Activated T-cell treated with anti-CD3 and anti-CD28 coated beads for 48 hours (primary cell): ENCODE results near the gene GGT6.
A peak's percentile ranks its signal among the peaks of the same experiment; 100 is the strongest.

Experiments used
- DNase-seq: peaks from one replicate; pipeline ENCODE4 v3.0.0-alpha.2; 2020; ENCODE audit warnings: low read depth

Gene GGT6

DNA sequence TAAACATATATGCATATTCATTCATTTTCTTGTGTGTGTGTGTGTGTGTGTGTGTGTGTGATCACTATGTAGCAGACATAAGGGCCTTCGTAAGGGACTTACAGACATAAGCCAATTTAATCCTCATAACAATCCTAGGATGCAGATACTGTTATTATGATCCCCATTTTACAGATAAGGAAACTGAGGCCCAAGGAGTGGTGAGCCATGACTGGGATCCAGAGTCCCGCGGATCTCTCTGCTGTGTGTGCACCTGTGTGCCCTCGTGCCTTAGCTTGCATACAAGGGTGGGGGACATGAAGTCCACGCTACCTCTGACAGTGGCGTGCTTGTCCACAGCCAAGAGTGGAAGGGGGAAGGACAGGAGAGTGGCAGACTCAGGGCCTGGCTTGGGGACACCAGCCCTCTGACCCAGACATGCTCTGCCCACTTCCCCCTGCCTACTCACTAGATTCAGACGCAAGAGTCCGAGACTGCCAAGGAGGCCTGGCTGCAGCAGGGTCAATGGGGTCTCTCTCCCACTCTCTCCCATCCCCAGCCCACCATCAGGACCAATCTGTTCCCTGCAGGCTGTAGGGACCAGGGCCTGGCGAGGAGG, 14.2 kb upstream of the GGT6 start:
- DNase-seq: no peak

DNA sequence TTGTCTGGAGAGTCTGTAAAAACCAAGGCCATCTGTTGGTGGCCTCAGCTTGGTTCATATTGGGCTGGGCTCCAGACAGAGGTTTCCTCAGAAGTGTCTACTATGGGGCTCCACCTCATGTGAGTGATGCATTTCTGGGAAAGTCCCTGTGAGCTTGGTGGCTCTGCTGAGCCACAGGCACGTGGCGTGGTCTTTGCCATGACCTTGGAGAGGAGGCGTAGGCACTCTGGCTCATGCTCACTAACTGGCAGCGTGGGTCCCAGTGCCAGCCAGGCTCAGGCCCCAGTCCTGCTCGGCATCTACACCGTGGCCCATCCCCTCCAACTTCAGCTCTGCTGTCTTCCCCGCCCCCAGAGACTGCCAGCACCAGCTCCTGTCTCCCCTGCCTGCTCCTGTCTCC, 13.3 kb upstream of the GGT6 start:
- peak; percentile 69 for DNase-seq

DNA sequence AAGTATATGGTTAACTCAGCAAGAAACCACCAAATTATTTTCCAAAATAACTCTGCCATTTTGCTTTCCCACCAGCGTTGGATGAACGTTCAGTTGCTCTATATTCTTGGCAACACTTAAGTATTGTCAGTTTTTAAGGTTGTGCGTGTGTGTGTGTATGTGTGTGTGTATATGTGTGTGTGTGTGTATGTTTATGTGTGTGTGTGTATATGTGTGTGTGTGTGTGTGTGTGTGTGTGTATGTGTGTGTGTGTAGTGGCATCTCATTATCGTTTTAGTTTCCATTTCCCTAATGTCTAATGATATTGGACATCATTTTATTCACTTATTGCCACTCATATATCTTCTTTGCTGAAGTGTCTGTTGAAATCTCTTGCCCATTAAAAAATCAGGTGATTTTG, 12.7 kb upstream of the GGT6 start:
- no peak for DNase-seq

DNA sequence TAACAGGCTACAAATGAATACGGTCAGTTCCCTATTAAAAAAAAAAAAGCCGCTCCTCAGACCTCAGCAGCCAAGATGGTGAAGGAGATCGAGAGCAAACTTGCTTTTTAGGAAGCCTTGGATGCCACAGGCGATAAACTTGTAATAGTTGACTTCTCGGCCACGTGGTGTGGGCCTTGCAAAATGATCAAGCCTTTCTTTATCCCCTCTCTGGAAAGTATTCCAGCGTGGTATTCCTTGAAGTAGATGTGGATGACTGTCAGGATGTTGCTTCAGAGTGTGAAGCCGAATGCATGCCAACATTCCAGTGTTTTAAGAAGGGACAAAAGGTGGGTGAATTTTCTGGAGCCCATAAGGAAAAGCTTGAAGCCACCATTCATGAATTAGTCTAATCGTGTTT, 11.8 kb upstream of the GGT6 start:
- no peak for DNase-seq

DNA sequence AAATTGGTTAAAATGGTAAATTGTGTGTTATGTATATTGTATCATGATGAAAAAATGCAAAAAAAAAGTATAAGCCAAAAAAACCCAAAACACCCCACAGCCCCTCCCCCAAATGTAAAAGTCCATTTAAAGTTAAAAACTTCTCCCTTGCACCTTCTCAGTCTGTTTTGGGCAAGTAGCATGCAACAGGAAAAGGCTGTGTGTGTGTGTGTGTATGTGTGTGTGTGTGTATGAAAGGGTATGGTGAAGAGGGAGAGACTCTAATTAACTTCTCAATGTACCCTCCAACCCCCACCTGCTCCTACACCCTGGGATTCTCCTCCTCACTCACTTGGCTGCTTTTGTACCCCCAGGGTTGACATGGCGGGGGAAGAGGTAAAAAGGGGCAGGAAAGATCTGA, 9.2 kb upstream of the GGT6 start:
- no peak for DNase-seq

DNA sequence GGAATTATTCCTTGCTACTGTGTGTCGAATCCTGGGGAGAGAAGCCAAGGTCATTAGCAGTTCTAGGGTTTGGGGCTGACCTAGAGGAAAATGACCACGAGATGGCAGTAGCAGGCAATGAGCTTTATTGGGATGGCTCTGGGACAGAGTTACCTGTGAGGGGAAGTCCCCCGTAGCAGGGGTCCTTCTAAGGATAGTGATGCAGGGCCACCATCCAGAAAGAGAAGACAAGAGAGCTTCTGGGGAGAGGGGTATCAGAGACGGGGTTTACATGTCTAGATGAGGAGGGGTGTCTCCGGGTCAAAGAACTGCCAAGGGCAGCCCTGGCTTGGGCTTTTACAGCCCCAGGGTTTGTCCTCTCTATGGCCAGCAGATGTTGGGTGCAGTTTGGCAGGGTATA, 6.4 kb upstream of the GGT6 start:
- peak; percentile 28 for DNase-seq

DNA sequence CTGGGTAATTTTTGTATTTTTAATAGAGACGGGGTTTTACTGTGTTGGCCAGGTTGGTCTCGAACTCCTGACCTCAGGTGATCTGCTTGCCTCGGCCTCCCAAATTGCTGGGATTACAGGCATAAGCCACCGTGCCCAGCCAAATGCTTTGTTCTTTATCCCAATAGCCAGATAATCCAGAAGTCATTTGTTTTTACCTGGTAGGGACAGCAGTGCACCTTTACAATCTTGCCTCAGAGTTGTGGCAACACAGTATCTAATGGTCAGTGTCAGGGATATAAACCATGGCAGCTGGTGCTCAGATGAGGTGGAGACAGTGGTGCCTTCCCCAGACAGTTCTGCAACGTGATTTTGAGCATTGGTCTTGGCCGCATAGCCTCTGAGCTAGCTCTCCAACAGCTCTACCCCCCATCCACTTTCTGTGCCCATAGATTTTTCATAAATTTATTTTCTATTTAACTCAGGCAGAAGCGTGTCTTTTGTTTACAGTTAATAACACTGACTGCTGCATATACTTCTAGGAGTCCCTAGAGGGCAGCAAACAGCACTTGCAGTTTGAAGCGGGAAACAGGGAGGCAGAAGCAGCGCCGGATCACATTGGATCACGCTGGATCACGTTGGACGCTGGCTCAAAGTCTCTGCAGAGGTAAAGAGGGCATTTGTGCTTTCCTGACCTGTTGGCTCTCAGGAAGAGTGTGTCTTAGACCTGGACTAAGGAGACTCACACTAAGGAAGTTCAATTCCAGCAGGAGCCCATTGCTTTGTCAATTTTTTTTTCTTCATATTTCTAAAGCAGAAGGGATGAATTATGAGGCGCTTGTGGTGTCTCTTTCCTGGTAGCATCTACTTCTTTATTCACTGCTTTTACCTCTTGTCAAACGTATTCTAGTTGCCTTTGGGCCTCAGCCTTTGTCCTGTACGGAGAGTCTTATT, 5.1 kb upstream of the GGT6 start:
- peak; percentile 34 for DNase-seq

DNA sequence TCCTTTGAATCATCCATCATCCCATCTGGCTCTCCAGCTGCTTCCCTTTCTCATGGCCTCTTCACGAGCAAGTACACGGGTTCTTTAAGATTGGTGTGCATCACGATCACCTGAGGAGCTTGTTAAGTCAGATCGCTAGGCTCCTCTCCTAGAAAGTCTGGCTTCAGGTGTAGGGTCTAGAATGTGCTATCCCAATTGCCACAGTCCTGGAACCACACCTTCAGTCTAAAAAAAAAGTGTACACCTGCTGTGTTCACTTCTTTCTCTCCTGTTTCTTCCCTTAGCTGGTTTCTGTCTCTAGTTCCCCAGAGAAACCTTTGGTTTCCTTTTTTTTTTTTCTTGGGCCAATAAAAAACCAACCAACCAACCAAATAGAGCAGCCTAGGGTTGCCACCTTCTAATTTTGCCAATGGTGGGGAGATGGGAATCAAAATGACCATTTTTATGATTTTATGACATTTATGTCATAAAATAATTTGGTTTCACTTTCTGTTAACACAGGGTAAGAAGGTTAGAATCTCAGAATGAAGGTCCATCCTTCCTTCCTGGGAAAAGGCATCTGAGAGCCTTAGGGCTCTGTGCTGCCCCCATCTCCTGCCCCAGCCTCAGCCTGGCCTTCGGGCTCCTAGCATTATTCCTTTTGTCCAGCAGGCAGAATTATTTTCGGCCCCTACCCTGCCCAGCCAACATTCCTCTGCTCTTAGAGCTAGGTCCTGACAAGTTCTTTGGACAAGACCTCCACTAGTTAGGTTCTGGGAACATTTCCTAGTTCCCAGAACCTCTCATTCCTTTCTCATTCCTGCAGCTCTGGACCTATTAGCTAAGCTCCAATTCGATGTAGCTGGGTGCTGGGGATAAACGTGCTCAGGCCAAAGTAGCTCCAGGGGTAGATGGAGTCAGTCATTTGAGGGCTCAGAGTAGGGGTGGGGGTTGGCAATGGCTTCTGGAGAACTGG, 1.9 kb upstream of the GGT6 start:
- no peak for DNase-seq

DNA sequence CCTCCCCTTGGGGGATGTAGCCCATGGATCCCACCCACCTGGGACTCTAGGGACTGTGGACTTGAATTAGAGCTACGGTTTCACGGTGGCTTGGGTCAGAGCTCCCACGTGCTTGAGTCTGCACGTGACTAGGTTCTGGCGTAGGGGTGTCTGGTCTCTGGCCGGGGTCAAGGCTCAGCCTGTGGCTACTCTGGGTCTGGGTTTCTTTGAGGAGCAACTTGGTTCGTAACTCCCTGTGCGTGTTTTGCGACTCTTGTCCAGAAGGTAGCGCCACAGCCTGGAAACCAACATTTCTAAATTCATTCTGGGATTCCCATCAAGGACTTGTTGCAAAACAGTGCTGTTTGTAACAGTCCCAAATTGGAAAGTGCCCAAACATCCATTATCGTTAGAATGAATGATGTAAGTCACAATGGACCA, 470 bp upstream of the GGT6 start:
- DNase-seq: no peak

DNA sequence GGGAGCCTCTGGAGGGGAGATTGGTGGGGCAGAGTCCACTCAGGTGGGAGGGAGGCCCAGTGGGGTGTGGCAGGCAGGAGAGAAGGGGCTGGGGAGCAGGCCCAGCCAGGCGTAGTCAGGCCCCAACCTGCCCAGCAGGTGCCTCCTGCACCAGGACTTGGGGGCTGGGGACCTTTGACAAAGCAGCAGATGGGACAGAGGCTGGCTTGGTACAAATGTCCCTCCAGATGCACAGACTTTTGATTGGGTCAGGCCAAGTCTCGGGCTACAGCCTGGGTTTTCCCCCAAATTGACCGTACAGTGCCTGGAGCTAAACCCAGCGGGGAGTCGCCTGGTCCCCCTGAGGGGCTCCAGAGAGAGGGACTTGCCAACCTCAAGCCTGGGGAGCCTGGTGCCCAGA, 411 bp downstream of the GGT6 start:
- DNase-seq: no peak

DNA sequence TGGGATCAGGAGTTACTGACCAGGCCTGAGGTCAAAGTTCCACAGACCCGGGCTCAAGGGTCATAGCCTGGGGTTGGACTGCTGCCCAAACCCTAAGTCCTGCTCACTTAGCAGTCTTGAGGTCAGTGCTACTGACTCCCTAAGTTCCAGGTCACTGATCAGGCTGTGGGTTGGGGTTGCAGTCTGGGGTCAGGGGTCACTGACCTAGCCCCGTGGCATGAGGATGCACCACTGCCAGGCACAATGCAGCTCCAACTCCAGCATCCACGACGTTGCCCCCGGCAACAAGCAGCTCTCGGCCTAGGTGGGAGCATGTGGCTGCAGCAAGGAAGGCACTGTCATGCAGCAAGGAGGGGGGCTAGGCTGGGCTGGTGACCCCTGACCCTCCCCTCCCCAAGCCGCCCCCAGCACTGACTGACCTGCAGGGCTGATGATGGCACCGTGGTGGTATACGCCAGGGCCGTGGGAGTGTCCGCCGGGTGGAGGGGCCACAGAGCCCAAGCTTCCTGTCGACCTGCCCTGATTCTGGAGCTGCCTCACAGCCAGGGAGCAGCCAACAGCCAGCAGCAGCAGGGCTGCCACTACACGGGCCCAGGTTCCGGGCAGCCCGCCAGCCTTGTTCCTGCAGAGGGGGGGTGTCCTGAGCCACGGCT, 1.1 kb downstream of the GGT6 start:
- DNase-seq: no peak

DNA sequence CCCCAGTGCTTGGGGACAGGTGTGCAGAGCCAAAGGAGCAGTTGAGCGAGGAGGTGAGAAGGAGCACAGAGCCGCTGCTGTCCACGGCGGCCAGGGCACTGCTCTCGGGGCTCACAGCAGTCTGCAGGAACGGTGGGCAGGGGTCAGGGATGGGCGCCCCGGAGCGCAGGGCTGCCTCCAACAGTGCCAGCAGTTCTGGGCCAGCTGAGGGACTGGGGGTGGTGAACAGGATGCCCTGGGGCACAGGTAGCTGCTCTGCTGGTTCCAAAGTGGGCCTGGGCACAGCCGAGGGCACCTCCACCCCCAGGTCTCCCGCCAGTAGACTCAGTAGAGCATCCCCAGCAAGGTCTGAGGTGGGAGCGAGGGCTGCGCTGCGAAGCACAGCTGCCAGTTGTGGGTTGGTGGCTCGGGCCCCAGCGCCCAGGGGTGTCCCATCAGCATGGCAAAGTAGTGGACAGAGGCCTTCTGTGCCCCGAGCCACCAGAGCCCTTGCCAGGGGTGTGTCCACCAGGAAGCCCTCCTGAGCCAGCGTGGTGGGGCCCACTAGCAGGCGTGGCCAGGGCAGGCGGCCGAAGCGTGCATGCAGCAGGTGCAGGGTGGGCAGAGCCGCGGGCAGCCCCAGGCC, 1.9 kb downstream of the GGT6 start:
- no peak for DNase-seq

DNA sequence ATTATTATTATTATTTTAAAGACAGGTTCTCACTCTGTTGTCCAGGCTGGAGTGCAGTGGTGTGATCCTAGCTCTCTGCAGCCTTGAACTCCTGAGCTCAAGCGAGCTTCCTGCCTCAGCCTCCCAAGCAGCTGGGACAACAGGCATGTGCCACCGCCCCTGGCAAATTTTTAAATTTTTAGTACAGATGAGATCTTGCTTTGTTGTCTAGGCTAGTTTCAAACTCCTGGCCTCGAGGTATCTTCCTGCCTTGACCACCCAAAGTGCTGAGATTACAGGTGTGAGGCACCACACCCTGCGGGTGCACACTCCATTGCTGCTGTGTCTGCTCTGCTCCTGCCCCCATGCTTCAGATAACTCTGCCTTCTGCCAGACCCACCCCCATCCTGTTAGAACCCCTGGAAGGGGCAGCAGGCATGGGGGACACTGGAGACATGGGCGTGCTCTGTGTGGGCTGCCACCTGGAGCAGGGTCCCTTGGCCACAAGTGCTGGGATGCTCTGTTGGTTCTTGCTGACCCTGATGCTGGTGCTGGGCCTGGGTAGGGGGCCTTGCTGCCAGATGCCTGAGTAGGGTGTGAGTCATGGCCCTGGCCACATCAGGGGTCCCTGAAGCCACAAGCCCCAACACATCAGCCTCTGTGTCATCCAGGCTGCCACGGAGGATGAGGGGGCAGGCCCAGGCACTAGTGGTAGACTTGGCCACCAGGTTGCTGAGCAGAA, 2.6 kb downstream of the GGT6 start:
- no peak for DNase-seq

DNA sequence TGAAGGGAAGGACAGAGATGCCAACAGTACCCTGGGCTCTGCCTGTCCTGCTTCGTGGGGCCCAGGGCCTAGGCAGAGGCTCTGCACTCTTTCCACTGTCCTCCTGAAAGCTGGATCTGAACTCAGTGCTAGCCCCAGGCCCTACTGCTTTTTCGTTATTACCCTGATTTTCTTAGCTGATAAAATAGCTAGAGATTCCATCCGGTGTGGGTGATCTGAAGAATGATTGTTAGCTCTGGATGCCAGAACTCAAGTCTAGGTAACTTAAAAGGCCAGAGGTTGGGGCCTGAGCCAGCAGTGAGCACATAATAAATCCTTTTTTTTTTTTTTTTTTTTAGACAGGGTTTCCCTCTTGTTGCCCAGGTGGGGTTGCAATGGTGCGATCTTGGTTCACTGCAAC, 3.4 kb downstream of the GGT6 start:
- DNase-seq: no peak

DNA sequence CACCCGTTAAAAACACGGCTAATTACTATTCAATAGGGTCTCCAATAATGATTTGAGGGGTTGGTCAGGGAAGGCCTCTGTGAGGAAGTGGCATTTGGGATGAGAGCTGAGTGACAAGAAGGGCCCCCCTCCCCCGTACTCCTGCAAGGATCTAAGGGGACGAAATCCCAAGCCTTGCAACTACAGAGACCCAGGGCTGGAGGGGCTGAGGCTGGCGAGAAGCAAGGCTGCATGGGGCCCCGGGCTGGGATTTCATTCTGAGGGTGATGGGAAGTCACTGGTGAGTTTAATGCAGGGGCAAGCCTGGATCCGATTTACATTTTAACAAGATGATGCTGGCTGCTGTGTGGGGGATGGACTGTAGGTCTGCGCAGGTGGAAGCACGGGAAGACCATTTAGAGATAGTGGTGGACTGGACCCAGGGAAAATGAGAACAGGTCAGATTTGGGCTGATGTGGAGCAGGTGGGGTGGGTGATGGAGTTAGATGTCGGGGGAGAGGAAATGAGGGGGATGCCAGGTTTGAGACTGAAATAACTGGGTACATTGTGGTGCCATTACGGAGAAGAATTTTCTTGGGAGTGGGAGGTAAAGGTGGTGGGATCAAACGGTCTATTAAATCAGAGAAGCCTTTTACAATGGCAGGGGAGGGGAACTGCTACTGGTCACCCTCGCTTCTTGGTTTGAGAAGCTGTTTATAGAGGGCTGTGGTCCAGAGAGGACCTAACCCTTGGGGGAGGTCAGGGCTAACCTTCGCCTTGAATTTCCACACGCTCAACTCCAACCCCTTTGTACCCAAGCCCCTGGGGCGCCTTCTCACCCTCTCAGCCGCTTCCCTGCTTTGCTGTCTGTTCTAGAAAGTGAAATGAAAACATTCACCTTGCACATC, 4.3 kb downstream of the GGT6 start:
- DNase-seq: no peak

DNA sequence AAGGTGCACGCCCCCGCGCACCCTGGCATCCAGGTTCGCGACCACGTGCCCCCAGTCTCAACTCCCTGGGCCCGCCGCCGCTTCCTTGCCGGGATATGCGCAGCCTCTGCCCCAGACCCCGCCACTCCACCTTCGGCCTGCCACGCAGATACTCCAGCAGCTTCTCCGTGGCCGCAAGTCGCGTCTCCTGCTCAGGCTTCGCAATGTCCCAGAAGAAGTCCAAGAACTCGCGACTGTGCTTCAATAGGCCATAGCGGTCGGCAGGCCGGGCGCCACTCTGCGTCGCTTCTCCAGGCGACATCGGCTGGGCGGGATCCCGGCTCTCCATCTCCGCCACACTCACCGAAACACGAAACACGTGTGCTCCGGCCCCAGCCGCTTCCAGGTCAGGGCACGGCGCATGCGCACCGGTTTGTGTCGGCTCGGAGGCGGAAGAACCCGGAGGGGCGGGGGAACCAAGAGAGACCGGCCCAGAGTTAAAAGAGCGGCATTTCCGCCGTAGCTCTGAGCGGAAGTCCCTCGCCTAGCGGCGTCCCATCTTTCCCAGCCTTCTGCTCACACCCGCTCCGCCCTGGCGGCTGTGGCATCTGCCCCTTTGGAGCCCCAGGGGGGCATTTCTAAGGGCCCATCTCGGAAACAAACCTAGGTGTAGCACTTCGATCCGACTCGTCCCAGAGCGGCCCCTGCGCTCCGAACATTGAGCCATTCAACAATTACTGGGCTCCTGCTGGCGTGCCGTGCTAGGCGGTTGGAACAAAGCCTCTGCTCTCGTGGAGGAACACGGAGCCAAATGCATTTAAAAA, 5.2 kb downstream of the GGT6 start, which contains the start of gene MYBBP1A:
MYBBP1A (minus strand) TSS at position 388 of the 803 bp plus-strand sequence; CDS start at position 328, 60 bp downstream.
- peak; percentile 96 for DNase-seq

DNA sequence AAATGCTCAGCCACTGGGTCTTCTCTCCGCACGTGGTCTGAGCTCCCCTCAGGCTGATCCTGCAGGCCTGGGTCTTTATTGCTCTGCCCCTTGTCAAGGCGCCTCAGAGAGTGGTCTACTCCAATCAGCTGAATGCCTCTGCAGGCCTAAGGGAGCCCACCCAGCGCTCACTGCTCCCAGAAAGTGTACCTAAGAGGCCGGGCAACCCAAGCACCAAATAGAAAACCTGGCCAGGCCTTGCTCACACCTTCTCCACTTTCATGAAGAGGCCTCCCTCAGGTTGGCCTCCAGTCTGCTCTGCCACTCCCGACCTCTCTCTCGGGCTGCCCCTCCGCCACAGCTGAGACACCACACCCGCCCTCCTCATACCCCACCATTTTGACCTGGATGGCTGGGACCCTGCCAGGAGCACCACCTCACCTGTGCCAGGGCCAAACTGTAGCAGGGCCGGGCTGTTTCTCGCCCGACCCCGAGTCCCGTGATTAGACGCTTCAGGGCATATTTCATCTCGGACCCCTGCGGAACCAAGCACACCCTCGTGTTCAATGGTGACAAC, 5.9 kb downstream of the GGT6 start:
- no peak for DNase-seq

DNA sequence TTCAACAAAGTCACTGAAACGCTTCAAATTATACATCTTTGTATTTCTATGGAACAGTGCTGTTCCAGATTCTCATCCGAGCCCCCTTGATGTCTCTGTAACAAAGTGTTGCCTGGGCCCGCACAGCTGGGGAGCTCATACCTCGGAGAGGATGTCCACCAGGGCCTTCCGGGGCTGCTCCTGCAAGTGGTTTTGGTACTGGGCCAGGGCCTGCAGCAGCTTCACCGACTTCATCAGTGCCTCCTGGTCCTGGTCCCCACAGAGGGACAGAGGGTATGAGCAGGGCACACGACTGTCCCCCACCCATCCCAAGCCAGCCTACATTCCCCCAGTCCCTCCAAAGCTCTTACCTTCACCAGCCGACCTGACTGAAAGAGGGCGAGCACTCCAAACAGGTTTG, 6.7 kb downstream of the GGT6 start:
- DNase-seq: no peak
